Stimulated activated CD8-positive, alpha-beta memory T cell treated with anti-CD3 and anti-CD28 coated beads, Interleukin-12 subunit alpha, Interleukin-12 subunit beta, amount 100 ng/mL, for 4 hours (primary cell): Measurements from ENCODE around the gene NLGN4Y.

Experiments used
- DNase-seq: peaks from one replicate; pipeline ENCODE4 v3.0.0-alpha.2; 2020; ENCODE audit warnings: low read depth

NLGN4Y gene

GRCh38 chrY:14524272-14525231, at the start of gene NLGN4Y:
Gene NLGN4Y (plus strand): TSS chrY:14524529. CDS start chrY:14622120, 97,591 bp downstream.
- DNase-seq = no peak

- DNase-seq = no peak
Observed at GRCh38 chrY:14485935-14486334, 38.4 kb upstream of the NLGN4Y start.

GRCh38 chrY:14490226-14490625, 34.1 kb upstream of the NLGN4Y start:
- no peak for DNase-seq

GRCh38 chrY:14498071-14498470, 26.3 kb upstream of the NLGN4Y start:
- DNase-seq = no peak

- DNase-seq = no peak
Observed at GRCh38 chrY:14504592-14504991, 19.7 kb upstream of the NLGN4Y start.

GRCh38 chrY:14522379-14522950, 1.9 kb upstream of the NLGN4Y start:
- DNase-seq = no peak

GRCh38 chrY:14523491-14524271, 648 bp upstream of the NLGN4Y start:
- no peak for DNase-seq

- no peak for DNase-seq
Observed at GRCh38 chrY:14525315-14525714, 986 bp downstream of the NLGN4Y start.

GRCh38 chrY:14528361-14528760, 4.0 kb downstream of the NLGN4Y start:
- DNase-seq = no peak

- no peak for DNase-seq
Observed at GRCh38 chrY:14536703-14537102, 12.4 kb downstream of the NLGN4Y start.

GRCh38 chrY:14543506-14543905, 19.2 kb downstream of the NLGN4Y start:
- no peak for DNase-seq

GRCh38 chrY:14581294-14581693, 57.0 kb downstream of the NLGN4Y start:
- no peak for DNase-seq

- no peak for DNase-seq
Observed at GRCh38 chrY:14586725-14587124, 62.4 kb downstream of the NLGN4Y start.

GRCh38 chrY:14601372-14601771, 77.0 kb downstream of the NLGN4Y start:
- no peak for DNase-seq

- DNase-seq = no peak
Observed at GRCh38 chrY:14617625-14618024, 93.3 kb downstream of the NLGN4Y start.

GRCh38 chrY:14618513-14618912, 94.2 kb downstream of the NLGN4Y start:
- no peak for DNase-seq

GRCh38 chrY:14628208-14628607, 103.9 kb downstream of the NLGN4Y start:
- no peak for DNase-seq

- DNase-seq = no peak
Observed at GRCh38 chrY:14631676-14632075, 107.3 kb downstream of the NLGN4Y start.

GRCh38 chrY:14633718-14634117, 109.4 kb downstream of the NLGN4Y start:
- no peak for DNase-seq

GRCh38 chrY:14634954-14635353, 110.6 kb downstream of the NLGN4Y start:
- no peak for DNase-seq

GRCh38 chrY:14637551-14637950, 113.2 kb downstream of the NLGN4Y start:
- no peak for DNase-seq

- DNase-seq = no peak
Observed at GRCh38 chrY:14641853-14642252, 117.5 kb downstream of the NLGN4Y start.
